SU-DHL-6 (cell line): ENCODE data around the gene TSPAN10.

Source experiments
- H2AFZ ChIP-seq: fragments of 200-600 bp; sonication (generic); 2 replicates; pipeline ENCODE4 v1.6.1; 2014; ENCODE audit warnings: low read depth, mild to moderate bottlenecking, moderate library complexity, mixed read lengths, antibody characterized with exemption, low read length; ENCODE audit not compliant: severe bottlenecking
- H3F3A ChIP-seq: fragments of 200-600 bp; shearing (Covaris generic); 2 replicates; pipeline ENCODE4 v1.6.0; 2016; ENCODE audit warnings: antibody characterized with exemption, mild to moderate bottlenecking; ENCODE audit not compliant: insufficient read depth
- H3K27ac ChIP-seq: fragments of 200-600 bp; sonication (generic); 2 replicates; pipeline ENCODE4 v1.5.1; 2016; ENCODE audit warnings: low read depth, mild to moderate bottlenecking, low read length, moderate library complexity, mixed read lengths
- H3K27me3 ChIP-seq: fragments of 200-600 bp; sonication (generic), shearing (Covaris generic); 2 replicates; pipeline ENCODE4 v1.6.0; 2014; ENCODE audit warnings: mild to moderate bottlenecking, low read length
- H3K36me3 ChIP-seq: fragments of 200-600 bp; sonication (generic); 2 replicates; pipeline ENCODE4 v1.6.1; 2014; ENCODE audit warnings: mild to moderate bottlenecking, low read length, mixed read lengths
- H3K4me2 ChIP-seq: fragments of 300-600, 200-600 bp; shearing (Covaris generic), sonication (generic); 2 replicates; pipeline ENCODE4 v1.6.0; 2014; ENCODE audit warnings: low read length, low read depth, mild to moderate bottlenecking; ENCODE audit not compliant: poor library complexity, severe bottlenecking
- H3K4me3 ChIP-seq: fragments of 200-600 bp; sonication (generic); 2 replicates; pipeline ENCODE4 v1.5.1; 2014; ENCODE audit warnings: antibody characterized with exemption, low read length, mild to moderate bottlenecking, mixed read lengths; ENCODE audit not compliant: insufficient read depth, poor library complexity, severe bottlenecking
- H3K79me2 ChIP-seq: fragments of 200-600 bp; sonication (generic); 2 replicates; pipeline ENCODE4 v1.6.1; 2014; ENCODE audit warnings: mild to moderate bottlenecking, low read length, moderate library complexity; ENCODE audit not compliant: insufficient read depth
- H3K9ac ChIP-seq: fragments of 200-600 bp; sonication (generic); 2 replicates; pipeline ENCODE4 v1.7.0; 2014; ENCODE audit warnings: mild to moderate bottlenecking, low read length
- H3K9me2 ChIP-seq: fragments of 200-600 bp; sonication (generic); replicated peaks from 2 replicates; pipeline ENCODE4 v1.6.1; 2014; ENCODE audit warnings: low read length; ENCODE audit not compliant: insufficient read depth
- H3K9me3 ChIP-seq: fragments of 200-600 bp; sonication (generic); 2 replicates; pipeline ENCODE4 v1.6.1; 2014; ENCODE audit warnings: low read length, mixed read lengths; ENCODE audit not compliant: insufficient read depth
- H4K20me1 ChIP-seq: fragments of 200-600 bp; sonication (generic); 2 replicates; pipeline ENCODE4 v1.6.1; 2014; ENCODE audit warnings: low read depth, mild to moderate bottlenecking, antibody characterized with exemption, low read length, moderate library complexity, mixed read lengths
- CTCF ChIP-seq: fragments of 200-600 bp; sonication (generic); IDR thresholded peaks from one replicate; pipeline ENCODE4 v1.5.1; 2017; ENCODE audit warnings: antibody characterized with exemption, mild to moderate bottlenecking, low read length, moderate library complexity; ENCODE audit not compliant: insufficient read depth, poor library complexity, severe bottlenecking
- EZH2phosphoT487 ChIP-seq: fragments of 200-600 bp; sonication (generic), shearing (Covaris generic); conservative IDR thresholded peaks from 2 replicates; pipeline ENCODE4 v1.6.1; 2018; ENCODE audit warnings: mild to moderate bottlenecking, antibody characterized with exemption, low read length, moderate library complexity, mixed read lengths

Gene TSPAN10

GRCh38 chr17:81648013-81648706 is 11.2 kb downstream of the TSPAN10 start:
- Histone ChIP-seq H3K9ac (no peak overlapping the region), H3K36me3 (no peaks in the 10 kb centered on the region), H3K79me2 (no peaks in the 10 kb centered on the region), H3K9me2 (no peaks in the 10 kb centered on the region), H4K20me1 (no peaks in the 10 kb centered on the region), H3K27ac (no peak overlapping the region), H3K4me3 (no peak overlapping the region), H3K4me2 (no peak overlapping the region), H3K27me3 (no peaks in the 10 kb centered on the region), H3K9me3 (no peaks in the 10 kb centered on the region), H3F3A (no peaks in the 10 kb centered on the region), H2AFZ (no peak overlapping the region)
- no peak for TF ChIP-seq CTCF
- no peak for TF ChIP-seq EZH2phosphoT487

- Histone ChIP-seq H4K20me1 (no peaks in the 10 kb centered on the region), H2AFZ (no peak overlapping the region), H3K79me2 (no peaks in the 10 kb centered on the region), H3F3A (no peaks in the 10 kb centered on the region), H3K4me2 (no peak overlapping the region), H3K27me3 (no peaks in the 10 kb centered on the region), H3K4me3 (no peak overlapping the region), H3K27ac (no peak overlapping the region), H3K36me3 (no peaks in the 10 kb centered on the region), H3K9me3 (no peaks in the 10 kb centered on the region), H3K9ac (no peak overlapping the region), H3K9me2 (no peaks in the 10 kb centered on the region)
- TF ChIP-seq EZH2phosphoT487 (no peak), CTCF (no peak)
Measured at GRCh38 chr17:81648707-81649085, 11.7 kb downstream of the TSPAN10 start.

GRCh38 chr17:81650951-81651350 is 14.0 kb downstream of the TSPAN10 start:
- Histone ChIP-seq H3K4me2 (no peak overlapping the region), H3K27me3 (no peaks in the 10 kb centered on the region), H3K79me2 (no peaks in the 10 kb centered on the region), H3K36me3 (no peaks in the 10 kb centered on the region), H4K20me1 (no peaks in the 10 kb centered on the region), H3K27ac (no peak overlapping the region), H3F3A (no peaks in the 10 kb centered on the region), H3K9me2 (no peaks in the 10 kb centered on the region), H3K4me3 (no peak overlapping the region), H3K9me3 (no peaks in the 10 kb centered on the region), H3K9ac (no peak overlapping the region), H2AFZ (no peak overlapping the region)
- TF ChIP-seq CTCF (no peak), EZH2phosphoT487 (no peak)
